ENCODE measurements around the gene ANGPTL8.
A peak's percentile ranks its signal among the peaks of the same experiment; 100 is the strongest.

The ANGPTL8 gene

DNA sequence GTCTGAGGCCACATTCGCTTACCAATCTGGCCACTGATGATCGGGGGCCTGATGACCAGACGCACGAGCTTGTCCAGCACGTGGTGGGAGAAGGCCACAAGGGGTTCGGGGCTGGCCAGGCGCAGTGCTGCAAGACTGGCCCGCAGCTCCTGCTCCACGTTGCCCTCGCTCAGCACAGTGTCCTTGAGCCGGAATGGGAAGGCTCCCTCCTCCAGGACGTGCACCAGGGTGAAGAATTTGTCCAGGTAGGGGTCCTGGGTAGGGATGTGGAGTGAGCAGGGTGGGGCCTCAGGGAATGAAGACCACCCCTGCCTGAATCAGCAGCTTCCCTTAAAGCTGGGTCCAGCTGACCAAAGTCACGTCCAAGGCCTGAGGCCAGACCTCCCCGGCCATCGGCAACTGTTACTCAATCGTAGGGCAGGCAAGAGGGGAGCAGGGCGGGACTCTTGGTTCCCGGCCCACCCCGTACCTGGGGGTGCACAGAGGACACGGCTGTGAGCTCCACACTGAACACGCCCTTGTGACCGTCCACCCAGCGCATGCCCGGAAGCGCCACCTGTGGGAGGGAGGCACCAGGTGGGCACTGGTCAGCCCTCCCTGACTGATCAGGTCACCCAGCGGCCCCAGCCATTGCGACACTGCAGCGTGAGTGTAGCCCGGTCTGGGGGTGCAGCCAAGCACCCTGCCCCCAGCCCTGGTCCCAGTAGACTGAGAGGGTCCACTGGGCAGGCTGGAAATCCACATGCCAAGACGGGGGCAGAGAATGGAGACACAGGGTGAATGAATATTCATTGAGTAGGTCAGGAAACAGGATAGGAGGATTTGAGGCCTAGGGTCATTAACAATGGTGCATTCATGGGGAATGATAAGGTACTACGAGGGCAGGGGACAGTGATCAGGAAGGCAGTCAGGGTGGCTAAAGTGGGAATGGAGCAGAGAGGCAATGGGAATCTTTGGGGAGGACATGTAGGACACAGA lies 2.8 kb upstream of the ANGPTL8 start:
- no peak for DNase-seq

DNA sequence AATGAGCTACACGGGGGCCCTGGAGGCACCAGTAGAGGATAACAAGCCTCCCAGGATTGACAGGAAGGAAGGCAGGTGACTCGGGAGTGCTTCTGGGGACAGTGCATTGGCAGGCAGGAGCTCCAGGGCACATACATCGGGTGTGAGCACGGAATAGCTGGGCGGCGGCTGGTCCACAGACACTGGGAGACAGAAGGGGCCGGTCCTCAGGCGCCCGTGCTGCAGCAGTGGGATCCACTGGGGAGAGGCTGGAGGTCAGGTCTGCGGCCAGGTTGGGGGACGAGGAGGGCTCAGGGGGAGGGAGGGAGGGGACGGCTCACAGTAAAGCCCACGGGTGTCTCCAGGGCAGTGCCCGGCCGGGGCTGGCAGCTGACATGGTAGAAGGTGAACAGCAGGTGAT lies 2.1 kb upstream of the ANGPTL8 start:
- no peak for DNase-seq

- no peak for DNase-seq
These were observed 1.4 kb upstream of the ANGPTL8 start for GRCh38 chr19:11238041-11238440.

- no peak for DNase-seq
These were observed 540 bp upstream of the ANGPTL8 start for GRCh38 chr19:11238781-11239376.

GRCh38 chr19:11240008-11240444 lies 607 bp downstream of the ANGPTL8 start:
- DNase-seq: no peak

- DNase-seq: no peak
These were observed 2.6 kb downstream of the ANGPTL8 start for GRCh38 chr19:11242025-11242424.

DNA sequence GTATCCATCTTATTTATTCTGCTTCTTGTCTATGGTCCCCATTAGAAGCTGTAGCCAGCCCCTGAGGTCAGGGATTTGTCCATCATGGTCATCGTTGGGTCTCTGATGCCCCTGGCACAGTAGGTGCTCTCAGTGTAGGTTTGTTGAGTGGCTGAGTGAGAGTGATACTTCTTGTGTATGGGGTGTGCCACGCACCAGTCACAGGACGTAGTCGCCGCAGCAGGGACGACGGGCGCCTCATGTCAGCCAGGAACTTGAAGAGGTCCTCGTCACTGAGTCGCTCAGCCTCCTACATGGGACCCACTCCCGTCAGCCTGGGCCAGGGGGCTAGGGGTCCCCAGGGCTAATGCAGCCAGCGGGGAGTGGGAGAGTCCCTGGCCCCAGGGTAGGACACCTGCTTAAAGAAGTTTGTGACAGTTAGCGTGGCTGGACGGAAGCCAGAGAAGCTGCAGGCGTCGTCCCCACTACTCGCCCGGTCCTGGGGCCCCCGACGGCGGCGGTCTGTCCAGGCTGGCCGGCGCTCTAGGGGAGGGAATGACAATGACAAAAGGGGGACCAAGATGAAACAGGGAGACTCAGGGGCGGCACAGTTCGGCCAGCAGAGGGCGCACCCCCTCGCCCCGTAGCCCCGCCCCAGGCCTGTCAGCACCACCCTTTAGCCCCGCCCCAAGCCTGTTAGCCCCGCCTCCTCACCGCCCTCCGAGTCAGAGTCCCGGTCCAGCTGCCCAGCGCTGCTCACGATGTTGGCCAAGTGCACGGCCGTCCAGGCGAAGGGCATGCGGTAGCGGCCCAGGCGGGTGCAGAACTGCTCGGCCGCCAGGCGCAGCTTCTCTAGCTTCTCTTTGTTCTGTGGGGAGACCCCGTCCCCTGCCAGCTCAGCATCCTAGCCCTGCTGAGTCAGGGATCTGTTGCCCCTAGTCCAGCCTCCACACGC lies 3.7 kb downstream of the ANGPTL8 start:
- peak; percentile 4 to 94 (median 76) for DNase-seq

- no peak for DNase-seq
These were observed 4.4 kb downstream of the ANGPTL8 start for GRCh38 chr19:11243798-11244169.

- DNase-seq: no peak
These were observed 5.6 kb downstream of the ANGPTL8 start for GRCh38 chr19:11244846-11245589.

- no peak for DNase-seq
These were observed 7.5 kb downstream of the ANGPTL8 start for GRCh38 chr19:11246941-11247340.

DNA sequence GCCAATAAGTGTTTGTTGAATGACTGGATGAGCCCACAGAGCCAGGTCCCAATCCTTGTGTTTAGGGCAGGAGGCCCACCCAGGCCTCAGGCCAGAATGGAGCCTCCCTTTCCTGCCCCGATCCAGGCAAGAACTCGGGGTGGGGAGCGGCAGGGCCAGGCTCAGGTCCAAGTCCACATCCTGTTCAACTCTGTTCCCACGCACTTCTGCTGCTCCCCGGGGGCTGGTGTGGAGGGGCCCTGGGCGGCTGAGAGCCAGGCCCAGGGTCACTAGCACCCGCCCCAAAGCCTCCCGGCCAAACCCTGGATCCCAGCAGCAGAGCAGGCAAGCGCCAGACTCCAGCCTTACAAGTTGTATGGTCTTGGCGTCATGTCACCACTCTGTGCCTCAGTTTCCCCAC lies 8.0 kb downstream of the ANGPTL8 start:
- DNase-seq: no peak

GRCh38 chr19:11247934-11248333 lies 8.5 kb downstream of the ANGPTL8 start:
- no peak for DNase-seq

DNA sequence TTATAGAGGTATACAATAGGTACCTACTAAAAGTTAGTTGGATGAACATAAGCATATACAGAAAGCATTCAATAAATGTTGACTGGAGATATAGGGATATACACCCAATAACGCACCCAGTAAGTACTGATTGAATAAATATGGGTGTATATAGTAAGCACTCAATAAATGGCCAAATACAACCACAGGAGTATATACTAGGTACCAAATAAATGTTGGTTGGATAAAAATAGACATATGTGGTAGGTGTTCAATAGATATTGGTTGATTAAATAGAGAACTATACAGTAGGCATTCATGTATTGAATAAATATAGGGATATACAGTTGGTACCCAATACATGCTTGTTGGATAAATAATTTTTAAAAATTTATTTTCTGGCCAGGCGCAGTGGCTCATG lies 9.4 kb downstream of the ANGPTL8 start:
- DNase-seq: no peak

GRCh38 chr19:11251217-11251616 lies 11.8 kb downstream of the ANGPTL8 start:
- no peak for DNase-seq

DNA sequence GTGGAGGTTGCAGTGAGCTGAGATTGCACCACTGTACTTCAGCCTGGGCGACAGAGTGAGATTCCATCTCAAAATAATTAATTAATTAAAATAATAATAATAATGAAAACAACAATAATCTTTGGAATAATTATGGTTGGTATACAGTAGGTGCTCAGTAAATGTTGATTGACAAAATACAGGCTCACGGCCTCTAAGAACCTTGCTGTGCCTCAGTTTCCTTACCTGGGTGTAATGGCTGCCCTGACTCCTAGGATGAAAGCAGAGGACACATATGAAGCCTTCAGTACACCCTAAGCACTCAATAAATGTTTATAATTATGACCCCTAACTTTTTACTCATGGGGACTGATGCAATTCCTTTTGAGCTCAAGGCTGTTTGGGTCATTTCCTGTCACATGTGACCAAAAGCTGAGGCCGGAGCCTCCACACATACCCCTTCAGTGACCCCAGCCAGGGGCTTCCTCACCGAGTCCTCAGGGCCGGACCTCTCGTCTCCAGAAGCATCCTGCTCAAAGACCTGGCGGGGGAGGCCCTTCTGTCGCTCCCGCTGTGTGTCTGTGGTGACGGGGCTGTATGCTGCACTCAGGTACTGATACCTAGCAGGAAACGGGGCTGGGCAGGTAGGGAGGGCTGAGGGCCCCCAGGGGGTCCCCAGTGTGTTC lies 12.4 kb downstream of the ANGPTL8 start:
- DNase-seq: no peak

- DNase-seq: no peak
These were observed 13.4 kb downstream of the ANGPTL8 start for GRCh38 chr19:11252665-11253355.

- DNase-seq: no peak
These were observed 15.2 kb downstream of the ANGPTL8 start for GRCh38 chr19:11254666-11255065.

GRCh38 chr19:11256189-11256588 lies 16.8 kb downstream of the ANGPTL8 start:
- DNase-seq: no peak

GRCh38 chr19:11257846-11258380 lies 18.5 kb downstream of the ANGPTL8 start:
- DNase-seq: no peak

DNA sequence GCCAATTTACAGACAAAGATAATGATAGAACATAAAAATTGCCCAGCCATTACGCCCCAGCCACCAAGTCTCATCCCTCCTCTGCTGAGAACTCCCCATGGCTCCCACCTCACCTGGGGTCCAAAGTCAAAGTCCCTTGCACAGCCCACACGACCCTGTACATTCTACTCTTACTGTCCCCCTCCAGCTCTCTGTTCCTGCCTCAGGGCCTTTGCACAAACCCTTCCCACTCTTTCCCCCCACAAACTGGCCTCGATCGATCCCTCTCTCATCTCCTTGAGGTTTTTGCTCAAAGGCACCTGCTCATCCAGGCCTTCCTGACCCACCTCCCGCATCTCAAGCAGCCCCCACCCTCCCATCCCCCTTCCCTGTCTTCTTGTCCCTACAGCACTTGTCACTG lies 21.6 kb downstream of the ANGPTL8 start:
- DNase-seq: no peak
